T-helper 1 cell treated with Interleukin-12 subunit alpha and Interleukin-12 subunit beta and Interleukin-4 antibody, amounts not matched to agents 30 μg/mL and 1 μg/mL, for 36 hours (primary cell): ENCODE data around the gene KRTAP13-1.

Experiments used
- H3K27ac Mint-ChIP-seq: one replicate; pipeline ENCODE4 v1.8.0; 2021; ENCODE audit warnings: mild to moderate bottlenecking, mixed read lengths
- H3K27me3 Mint-ChIP-seq: one replicate; pipeline ENCODE4 v1.8.0; 2021; ENCODE audit warnings: low read depth, mixed read lengths
- H3K36me3 Mint-ChIP-seq: one replicate; pipeline ENCODE4 v1.8.0; 2021; ENCODE audit warnings: low read depth, mixed read lengths
- H3K4me1 Mint-ChIP-seq: one replicate; pipeline ENCODE4 v1.8.0; 2021; ENCODE audit warnings: low read depth, mixed read lengths
- H3K4me3 Mint-ChIP-seq: one replicate; pipeline ENCODE4 v1.8.0; 2021; ENCODE audit warnings: mild to moderate bottlenecking, moderate library complexity, mixed read lengths
- H3K9me3 Mint-ChIP-seq: one replicate; pipeline ENCODE4 v1.8.0; 2021; ENCODE audit warnings: mixed read lengths

Gene KRTAP13-1, protein sequence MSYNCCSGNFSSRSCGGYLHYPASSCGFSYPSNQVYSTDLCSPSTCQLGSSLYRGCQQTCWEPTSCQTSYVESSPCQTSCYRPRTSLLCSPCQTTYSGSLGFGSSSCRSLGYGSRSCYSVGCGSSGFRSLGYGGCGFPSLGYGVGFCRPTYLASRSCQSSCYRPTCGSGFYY

DNA sequence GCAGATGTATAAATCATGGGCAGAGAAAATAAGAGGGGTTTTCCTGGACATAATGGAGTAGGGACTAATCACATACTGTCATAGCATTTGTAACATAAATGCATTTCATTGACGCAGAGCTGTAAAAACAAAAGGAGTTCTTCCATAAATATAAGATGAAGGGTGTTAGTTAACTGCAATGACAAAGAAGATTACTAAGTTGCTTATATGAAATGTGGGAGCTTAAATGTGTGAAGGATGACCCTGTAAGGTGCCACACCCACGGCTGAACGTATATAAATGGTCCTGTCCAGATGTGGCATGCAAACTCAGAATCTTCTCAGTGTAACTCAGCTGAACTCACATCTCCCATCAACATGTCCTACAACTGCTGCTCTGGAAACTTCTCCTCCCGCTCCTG, at the start of gene KRTAP13-1:
Gene KRTAP13-1, plus strand, starts transcription at position 301 of the 400 bp plus-strand sequence. Its CDS starts 56 bp downstream, at position 357.
- Mint-ChIP-seq H3K4me1 (no peaks in the 10 kb centered on the region), H3K27me3 (no peaks in the 10 kb centered on the region), H3K4me3 (no peak within 1 kb of the TSS), H3K9me3 (no peaks in the 10 kb centered on the region), H3K27ac (no peak within 1 kb of the TSS), H3K36me3 (no peaks in the 10 kb centered on the region)

DNA sequence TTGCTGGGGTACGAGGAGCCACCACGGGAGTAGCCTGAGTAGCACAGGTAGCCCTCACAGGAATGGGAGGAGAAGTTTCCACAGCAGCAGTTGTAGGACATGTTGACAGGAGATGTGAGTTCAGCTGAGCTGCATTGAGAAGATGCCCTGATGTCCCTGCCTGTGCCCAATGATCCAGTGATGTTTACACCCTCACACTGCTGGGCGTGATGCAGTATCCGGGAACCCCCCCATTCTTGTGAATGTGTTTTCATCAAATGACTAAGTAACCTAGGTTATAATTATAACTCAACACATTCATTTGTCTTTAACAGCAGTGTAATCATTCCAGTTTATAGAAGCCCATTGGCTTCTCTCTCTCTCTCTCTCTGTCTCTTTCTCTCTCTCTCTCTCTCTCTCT, 47.3 kb upstream of the KRTAP13-1 start, which contains the start of gene KRTAP23-1:
Gene KRTAP23-1, minus strand, starts transcription at position 101 of the 400 bp plus-strand sequence. Its CDS starts 0 bp downstream, at position 101.
- Mint-ChIP-seq H3K9me3 (no peaks in the 10 kb centered on the region), H3K27me3 (no peaks in the 10 kb centered on the region)

DNA sequence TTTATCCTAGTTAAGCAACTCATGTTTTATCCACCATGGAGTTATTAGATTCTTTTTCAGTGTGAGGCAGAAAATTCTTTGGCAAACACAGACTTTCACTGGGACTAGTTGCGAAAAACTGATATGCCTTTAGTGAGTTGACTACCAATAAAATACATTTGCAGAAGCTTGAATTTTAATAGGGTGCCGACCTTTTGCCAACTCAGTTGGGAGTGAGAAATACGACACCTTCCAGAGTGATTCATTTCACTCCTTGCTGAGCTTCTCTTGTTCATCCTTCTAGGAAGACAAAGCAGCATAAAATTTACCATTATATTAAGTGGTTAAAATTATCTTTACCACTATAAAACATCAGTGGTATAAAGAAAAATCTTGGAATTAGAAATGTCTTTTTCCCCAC, 46.3 kb upstream of the KRTAP13-1 start:
- Mint-ChIP-seq H3K9me3 (no peaks in the 10 kb centered on the region), H3K4me3 (no peak overlapping the region), H3K36me3 (no peaks in the 10 kb centered on the region), H3K27me3 (no peaks in the 10 kb centered on the region), H3K27ac (no peak overlapping the region), H3K4me1 (no peaks in the 10 kb centered on the region)

More for the DNA sequence above, 47.3 kb upstream of the KRTAP13-1 start, which contains the start of gene KRTAP23-1:
- Mint-ChIP-seq H3K4me3 (no peak within 1 kb of the TSS), H3K4me1 (no peaks in the 10 kb centered on the region), H3K36me3 (no peaks in the 10 kb centered on the region), H3K27ac (no peak within 1 kb of the TSS)

DNA sequence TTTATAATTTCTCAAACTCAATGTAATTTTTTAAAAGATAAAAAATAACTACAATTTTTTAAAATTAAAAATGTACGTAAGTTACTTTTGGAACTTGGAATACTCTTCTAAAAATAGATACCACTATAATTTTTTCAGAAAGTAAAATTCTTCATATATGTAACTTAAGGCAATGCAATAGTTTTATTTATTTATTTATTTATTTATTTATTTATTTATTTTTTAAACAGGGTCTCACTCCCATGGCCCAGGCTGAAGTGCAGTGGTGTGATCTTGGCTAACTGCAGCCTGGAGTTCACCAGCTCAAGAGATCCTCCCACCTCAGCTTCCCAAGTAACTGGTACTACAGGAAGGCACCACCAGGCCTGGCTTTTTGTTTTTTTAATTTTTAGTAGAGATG, 44.3 kb upstream of the KRTAP13-1 start:
- Mint-ChIP-seq H3K4me1 (no peaks in the 10 kb centered on the region), H3K27me3 (no peaks in the 10 kb centered on the region), H3K36me3 (no peaks in the 10 kb centered on the region), H3K9me3 (no peaks in the 10 kb centered on the region), H3K27ac (no peak overlapping the region), H3K4me3 (no peak overlapping the region)

DNA sequence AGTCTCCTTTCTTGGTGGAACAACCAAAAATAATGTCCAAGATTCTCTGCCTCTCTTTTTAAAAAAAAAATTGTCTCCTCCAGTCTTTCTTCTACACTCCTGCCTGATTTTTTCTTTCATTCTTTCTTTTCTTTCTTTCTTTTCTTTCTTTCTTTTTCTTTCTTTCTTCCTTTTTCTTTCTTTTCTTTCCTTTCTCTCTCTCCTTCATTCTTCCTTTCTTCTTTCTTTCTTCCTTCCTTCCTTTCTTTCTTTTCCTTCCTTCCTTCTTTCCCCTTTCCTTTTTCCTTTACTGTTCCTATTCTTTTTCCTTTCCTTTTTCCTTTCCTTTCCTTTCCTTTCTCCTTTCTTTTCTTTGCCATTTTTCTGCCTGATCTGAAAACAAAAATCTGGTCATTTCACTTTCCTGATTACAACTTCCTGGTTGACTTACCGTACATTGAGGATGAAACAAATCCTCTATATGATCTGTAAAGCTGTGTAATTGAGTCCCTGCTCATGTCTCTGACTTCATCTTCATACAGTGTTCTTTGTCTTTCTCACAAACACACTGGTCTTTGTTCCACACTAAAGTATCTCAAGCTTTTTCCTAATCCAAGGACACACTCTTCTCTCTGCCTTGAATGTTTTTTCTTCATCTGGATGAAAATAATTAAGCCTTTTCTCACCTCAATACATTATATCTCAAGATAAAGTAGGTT, 41.4 kb upstream of the KRTAP13-1 start:
- no peaks in the 10 kb centered on the region for H3K27me3 Mint-ChIP-seq
- H3K36me3 Mint-ChIP-seq = no peaks in the 10 kb centered on the region
- no peak overlapping the region for H3K4me3 Mint-ChIP-seq
- H3K4me1 Mint-ChIP-seq = no peaks in the 10 kb centered on the region
- H3K27ac Mint-ChIP-seq = no peak overlapping the region
- no peaks in the 10 kb centered on the region for H3K9me3 Mint-ChIP-seq

DNA sequence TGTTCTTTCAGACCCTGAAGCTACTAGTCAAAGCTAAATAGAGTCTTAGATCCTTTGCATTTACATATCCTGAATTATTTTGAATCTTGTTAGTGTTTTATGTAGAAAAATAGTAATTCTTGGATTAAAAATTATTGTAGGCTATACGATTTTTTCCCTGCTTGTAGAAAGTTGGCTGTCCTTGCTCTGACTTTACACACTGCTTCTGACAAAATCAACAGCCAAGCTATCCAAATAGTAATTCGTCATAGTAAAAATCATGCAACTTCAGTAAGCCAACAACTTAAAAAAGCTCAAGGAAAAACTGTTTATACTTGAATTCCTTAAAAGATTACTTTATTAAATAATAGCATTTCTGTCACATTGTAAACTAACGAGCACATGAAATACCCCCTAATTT, 39.9 kb upstream of the KRTAP13-1 start:
- Mint-ChIP-seq H3K27me3 (no peaks in the 10 kb centered on the region), H3K36me3 (no peaks in the 10 kb centered on the region), H3K4me1 (no peaks in the 10 kb centered on the region), H3K27ac (no peak overlapping the region), H3K9me3 (no peaks in the 10 kb centered on the region), H3K4me3 (no peak overlapping the region)

DNA sequence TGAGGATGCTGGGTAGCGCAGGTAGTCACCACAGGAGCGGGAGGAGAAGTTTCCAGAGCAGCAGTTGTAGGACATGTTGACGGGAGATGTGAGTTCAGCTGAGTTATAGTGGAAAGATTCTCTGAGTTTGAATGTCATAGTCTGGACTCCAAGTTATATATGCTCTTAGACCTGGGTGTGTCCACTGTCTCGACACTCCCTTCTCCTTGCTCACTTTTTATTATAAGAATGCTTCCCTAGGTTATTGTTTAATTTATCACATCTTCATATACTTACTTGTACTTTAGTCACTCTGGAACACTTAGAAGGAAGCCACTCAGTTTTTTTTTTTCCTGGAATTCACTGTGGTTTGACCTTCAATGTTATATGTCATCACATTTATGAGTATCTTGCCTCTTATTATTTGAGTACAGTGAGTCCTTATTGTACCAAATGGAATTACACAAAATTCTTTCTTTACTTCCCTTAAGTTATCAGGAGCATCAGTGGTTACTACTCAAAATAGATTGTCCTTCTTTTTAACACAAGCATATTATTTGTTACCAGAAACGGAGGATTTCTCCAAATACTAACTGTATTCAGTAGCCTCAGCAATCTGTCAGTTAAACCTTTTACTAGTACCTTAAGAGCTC, 23.6 kb upstream of the KRTAP13-1 start, which contains the start of gene KRTAP13-2:
Gene KRTAP13-2, minus strand, starts transcription at position 133 of the 632 bp plus-strand sequence. Its CDS starts 58 bp downstream, at position 75.
- Mint-ChIP-seq H3K27ac (no peak within 1 kb of the TSS), H3K27me3 (no peaks in the 10 kb centered on the region), H3K4me3 (no peak within 1 kb of the TSS), H3K36me3 (no peaks in the 10 kb centered on the region), H3K4me1 (no peaks in the 10 kb centered on the region), H3K9me3 (no peaks in the 10 kb centered on the region)

DNA sequence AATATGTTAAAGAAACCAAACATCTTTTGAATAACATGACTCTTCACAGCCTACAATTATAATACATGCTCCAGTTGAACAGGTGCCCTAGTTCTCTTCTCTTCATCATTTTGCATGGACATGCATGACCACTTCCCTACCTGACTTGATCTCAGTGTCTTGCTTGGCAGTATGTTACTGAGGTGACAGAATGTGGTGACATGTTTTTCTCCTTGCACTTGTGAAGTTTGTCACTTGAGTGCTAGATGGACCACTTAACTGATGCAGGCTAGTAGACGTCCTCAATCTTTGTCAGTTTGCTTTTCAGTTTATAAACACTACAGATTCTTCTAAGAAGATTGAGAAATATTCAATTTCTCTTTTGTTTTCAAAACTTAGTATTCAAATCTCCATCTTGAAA, 13.6 kb upstream of the KRTAP13-1 start:
- H3K4me1 Mint-ChIP-seq = no peaks in the 10 kb centered on the region
- no peak overlapping the region for H3K27ac Mint-ChIP-seq
- H3K27me3 Mint-ChIP-seq = no peaks in the 10 kb centered on the region
- H3K36me3 Mint-ChIP-seq = no peaks in the 10 kb centered on the region
- no peaks in the 10 kb centered on the region for H3K9me3 Mint-ChIP-seq
- H3K4me3 Mint-ChIP-seq = no peak overlapping the region

DNA sequence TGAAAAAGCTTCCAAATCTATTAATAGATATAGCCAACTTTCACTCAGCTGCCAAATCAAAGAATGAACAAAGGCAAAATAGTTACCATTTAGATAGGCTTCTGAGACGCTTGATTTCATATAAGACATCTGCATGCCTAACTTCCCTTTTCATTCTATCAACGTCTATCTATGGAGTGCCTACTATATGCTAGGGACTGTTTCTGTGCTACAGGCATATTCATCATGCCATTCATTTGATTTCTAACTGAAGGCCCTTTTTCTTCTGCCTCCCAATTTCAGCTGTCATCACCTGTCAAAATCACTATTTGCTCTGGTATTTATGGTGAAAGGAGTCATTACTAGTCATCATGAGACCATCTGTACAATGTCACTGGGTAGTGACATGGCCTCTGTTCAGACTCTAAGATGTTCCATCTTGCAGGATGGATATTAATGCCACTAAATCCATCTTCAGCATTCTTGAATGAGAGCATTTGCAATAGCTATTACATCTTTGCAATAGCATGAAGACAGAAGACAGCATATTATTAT, 4.3 kb upstream of the KRTAP13-1 start:
- no peaks in the 10 kb centered on the region for H3K9me3 Mint-ChIP-seq
- no peaks in the 10 kb centered on the region for H3K4me1 Mint-ChIP-seq
- no peaks in the 10 kb centered on the region for H3K36me3 Mint-ChIP-seq
- H3K27me3 Mint-ChIP-seq = no peaks in the 10 kb centered on the region
- no peak overlapping the region for H3K27ac Mint-ChIP-seq
- H3K4me3 Mint-ChIP-seq = no peak overlapping the region

DNA sequence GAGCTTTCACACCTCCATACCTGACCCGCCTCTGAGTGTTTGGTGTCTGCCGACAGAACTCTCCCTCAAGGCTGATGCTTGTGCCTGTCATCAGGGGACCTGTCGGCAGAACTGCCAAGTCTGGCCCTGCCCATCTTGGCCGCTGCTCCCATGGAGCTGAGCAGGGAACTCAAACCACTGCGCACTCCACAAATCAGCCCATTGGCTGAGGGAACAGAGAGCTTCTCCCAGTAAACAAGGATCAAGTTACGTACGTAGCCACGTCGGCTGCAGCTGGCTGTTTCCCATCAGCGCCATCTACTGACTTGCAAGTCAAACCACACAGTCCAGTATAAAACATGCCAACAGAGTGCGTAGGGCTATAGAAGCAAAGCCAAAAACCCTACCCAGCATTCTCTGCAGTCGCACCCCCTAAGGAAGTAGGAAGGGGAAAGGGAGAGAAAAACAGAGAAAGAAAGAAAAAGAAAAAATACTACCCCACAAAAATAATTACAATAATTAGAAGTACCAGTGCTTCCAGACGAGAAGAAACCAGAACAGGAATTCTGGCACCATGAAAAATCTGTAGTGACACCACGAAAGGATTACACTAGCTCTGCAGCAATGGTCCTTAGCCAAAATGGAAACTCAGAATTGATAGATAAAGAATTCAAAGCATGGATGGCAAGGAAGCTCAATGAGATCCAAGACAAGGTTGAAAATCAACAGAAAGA, 13.1 kb downstream of the KRTAP13-1 start:
- Mint-ChIP-seq H3K4me3 (peak overlapping the region; percentile 39), H3K36me3 (no peaks in the 10 kb centered on the region), H3K9me3 (no peaks in the 10 kb centered on the region), H3K27ac (no peak overlapping the region), H3K4me1 (peaks cover 3% of the 10 kb centered on the region), H3K27me3 (peaks cover 6% of the 10 kb centered on the region)

DNA sequence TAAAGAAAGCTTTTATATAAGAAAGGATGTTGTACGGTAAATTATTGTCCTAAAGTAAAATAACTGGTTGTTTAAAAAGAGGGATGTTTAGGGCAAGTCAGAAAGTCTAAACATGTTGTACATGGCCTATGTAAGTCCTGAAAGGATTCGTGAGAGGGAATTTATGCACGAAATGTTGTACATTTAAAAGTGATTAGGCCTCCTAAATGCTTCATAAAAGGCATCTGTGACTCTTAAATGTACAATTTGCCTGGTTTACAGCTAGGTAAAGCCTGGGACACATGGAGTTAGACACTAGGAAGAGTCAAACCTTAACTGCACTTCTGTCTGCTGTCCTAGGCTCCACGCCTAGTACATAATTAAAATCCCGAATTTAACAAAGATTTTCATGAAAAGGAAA, 20.2 kb downstream of the KRTAP13-1 start:
- H3K9me3 Mint-ChIP-seq = peaks cover 10% of the 10 kb centered on the region
- H3K27me3 Mint-ChIP-seq = no peaks in the 10 kb centered on the region
- no peaks in the 10 kb centered on the region for H3K4me1 Mint-ChIP-seq
- no peak overlapping the region for H3K27ac Mint-ChIP-seq
- H3K36me3 Mint-ChIP-seq = no peaks in the 10 kb centered on the region
- no peak overlapping the region for H3K4me3 Mint-ChIP-seq

DNA sequence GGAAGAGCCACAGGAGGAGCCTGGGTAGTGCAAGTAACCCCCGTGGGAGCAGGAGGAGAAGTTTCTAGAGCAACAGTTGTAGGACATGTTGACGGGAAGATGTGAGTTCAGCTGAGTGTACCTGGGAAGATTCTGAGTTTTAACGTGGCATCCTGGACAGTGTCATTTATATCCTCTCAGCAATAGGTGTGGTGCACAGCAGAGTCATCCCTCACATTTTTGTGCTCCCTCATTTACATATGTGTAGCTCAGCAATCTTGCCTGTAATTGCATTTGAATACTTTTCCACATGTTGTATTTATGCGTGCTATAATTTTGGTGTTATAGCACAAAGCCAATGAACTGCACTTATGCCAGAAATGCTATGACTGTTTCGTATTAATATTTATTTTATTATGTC, 30.0 kb downstream of the KRTAP13-1 start, which contains the start of gene KRTAP13-3:
Gene KRTAP13-3, minus strand, starts transcription at position 101 of the 400 bp plus-strand sequence. Its CDS starts 14 bp downstream, at position 87.
- no peak within 1 kb of the TSS for H3K4me3 Mint-ChIP-seq
- H3K27ac Mint-ChIP-seq = no peak within 1 kb of the TSS
- H3K4me1 Mint-ChIP-seq = no peaks in the 10 kb centered on the region
- no peaks in the 10 kb centered on the region for H3K27me3 Mint-ChIP-seq
- no peaks in the 10 kb centered on the region for H3K9me3 Mint-ChIP-seq
- no peaks in the 10 kb centered on the region for H3K36me3 Mint-ChIP-seq

DNA sequence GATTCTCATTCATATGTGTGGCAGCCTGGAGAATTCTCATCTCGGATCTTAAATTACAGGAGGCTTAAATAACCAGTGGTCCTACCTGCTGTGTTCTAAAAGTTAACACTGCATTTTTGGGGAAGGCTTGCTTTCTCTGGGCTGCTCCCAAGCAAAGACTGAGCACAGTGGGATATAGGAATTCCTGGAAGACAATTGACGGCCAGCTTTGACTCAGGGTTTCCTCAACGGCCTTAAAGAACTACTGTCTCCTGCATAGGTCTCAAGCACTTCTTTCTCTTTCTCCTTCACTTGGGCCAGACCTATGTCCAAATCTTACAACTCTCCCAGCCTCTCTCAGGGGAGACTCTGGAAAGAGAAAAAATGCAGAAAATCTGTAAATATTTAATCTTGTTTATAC, 30.9 kb downstream of the KRTAP13-1 start:
- Mint-ChIP-seq H3K36me3 (no peaks in the 10 kb centered on the region), H3K4me1 (no peaks in the 10 kb centered on the region), H3K4me3 (no peak overlapping the region), H3K9me3 (no peaks in the 10 kb centered on the region), H3K27ac (no peak overlapping the region), H3K27me3 (no peaks in the 10 kb centered on the region)

DNA sequence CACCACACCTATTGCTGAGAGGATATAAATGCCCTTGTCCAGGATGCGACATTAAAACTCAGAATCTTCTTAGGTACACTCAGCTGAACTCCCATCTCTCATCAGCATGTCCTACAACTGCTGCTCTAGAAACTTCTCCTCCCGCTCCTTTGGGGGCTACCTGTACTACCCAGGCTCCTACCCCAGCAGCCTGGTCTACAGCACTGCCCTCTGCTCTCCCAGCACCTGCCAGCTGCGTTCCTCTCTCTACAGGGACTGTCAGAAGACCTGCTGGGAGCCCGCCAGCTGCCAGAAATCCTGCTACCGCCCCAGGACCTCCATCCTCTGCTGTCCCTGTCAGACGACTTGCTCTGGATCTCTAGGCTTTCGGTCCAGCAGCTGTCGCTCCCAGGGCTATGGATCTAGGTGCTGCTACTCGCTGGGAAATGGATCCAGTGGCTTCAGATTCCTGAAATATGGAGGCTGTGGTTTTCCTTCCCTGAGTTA, 34.4 kb downstream of the KRTAP13-1 start, which contains the start of gene KRTAP13-4:
Gene KRTAP13-4, plus strand, starts transcription at position 51 of the 486 bp plus-strand sequence. Its CDS starts 56 bp downstream, at position 107.
- H3K9me3 Mint-ChIP-seq = no peaks in the 10 kb centered on the region
- H3K4me3 Mint-ChIP-seq = no peak within 1 kb of the TSS
- no peaks in the 10 kb centered on the region for H3K36me3 Mint-ChIP-seq
- no peaks in the 10 kb centered on the region for H3K27me3 Mint-ChIP-seq
- H3K27ac Mint-ChIP-seq = no peak within 1 kb of the TSS
- H3K4me1 Mint-ChIP-seq = no peaks in the 10 kb centered on the region
